HEK293T (cell line): ENCODE results near the gene PLA1A.

Source experiments
- BHLHE40 ChIP-seq: fragments of 450-650 bp; IDR thresholded peaks from 2 replicates; pipeline ENCODE4 v1.6.1; 2016; ENCODE audit warnings: mild to moderate bottlenecking, moderate library complexity, borderline replicate concordance
- CTBP1 ChIP-seq: fragments of 450-650 bp; IDR thresholded peaks from 2 replicates; pipeline ENCODE4 v1.6.1; 2016; ENCODE audit warnings: borderline replicate concordance
- ELF4 ChIP-seq: fragments of 450-650 bp; IDR thresholded peaks from 2 replicates; pipeline ENCODE4 v1.6.1; 2017; ENCODE audit warnings: antibody characterized with exemption
- FOXA1 ChIP-seq: fragments of 450-650 bp; IDR thresholded peaks from 2 replicates; pipeline ENCODE4 v1.6.1; 2016; ENCODE audit warnings: mild to moderate bottlenecking
- FOXK2 ChIP-seq: fragments of 450-650 bp; IDR thresholded peaks from 2 replicates; pipeline ENCODE4 v1.6.1; 2016; ENCODE audit warnings: mild to moderate bottlenecking
- FOXM1 ChIP-seq: fragments of 450-650 bp; IDR thresholded peaks from 2 replicates; pipeline ENCODE4 v1.6.1; 2017; ENCODE audit warnings: mild to moderate bottlenecking, borderline replicate concordance
- HDGF ChIP-seq: fragments of 450-650 bp; IDR thresholded peaks from 2 replicates; pipeline ENCODE4 v1.6.1; 2017; ENCODE audit warnings: antibody characterized with exemption, borderline replicate concordance
- SP1 ChIP-seq: fragments of 450-650 bp; IDR thresholded peaks from 2 replicates; pipeline ENCODE4 v1.6.1; 2017
- SUZ12 ChIP-seq: fragments of 450-650 bp; IDR thresholded peaks from 2 replicates; pipeline ENCODE4 v1.6.1; 2016; ENCODE audit warnings: mild to moderate bottlenecking
- ZNF384 ChIP-seq: fragments of 450-650 bp; IDR thresholded peaks from 2 replicates; pipeline ENCODE4 v1.6.1; 2016
- TF ChIP-seq, protein P1 (sequence below): fragments of 450-650 bp; IDR thresholded peaks from 2 replicates; pipeline ENCODE4 v1.6.1; 2016

DNA sequence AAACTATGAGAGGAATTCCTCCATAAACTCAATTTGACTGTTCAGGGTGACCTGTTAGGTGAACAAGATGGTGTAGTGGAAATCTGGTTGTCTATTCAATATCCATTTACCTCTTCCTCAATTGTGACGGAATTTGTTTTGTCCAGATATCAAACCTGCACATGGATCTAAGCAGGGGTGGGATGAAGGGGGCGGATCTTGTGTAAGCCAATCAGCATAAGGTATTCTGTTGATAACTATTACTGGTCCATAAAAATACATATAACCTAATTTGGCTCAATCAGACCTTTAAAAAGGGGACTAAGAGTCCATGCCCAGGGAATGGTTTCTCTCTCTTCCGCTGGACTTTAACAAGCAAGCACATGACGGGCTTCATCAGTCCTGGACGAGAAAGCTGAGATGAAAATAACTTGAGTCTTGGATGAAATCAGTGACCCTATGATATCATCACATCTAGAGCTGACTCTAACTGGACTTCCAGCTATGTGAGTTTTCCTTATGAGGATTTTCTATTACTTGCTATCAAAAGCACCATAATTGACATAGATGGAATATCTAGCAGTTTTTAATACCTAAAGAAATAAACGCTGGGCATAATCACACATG is 68.4 kb downstream of the PLA1A start:
- TF ChIP-seq SUZ12 (no peak), SP1 (no peak), ZNF384 (no peak), ELF4 (no peak), FOXM1 (no peak), FOXK2 (no peak), FOXA1 (no peak), CTBP1 (no peak), BHLHE40 (no peak), HDGF (no peak)
- TF ChIP-seq, protein P1, sequence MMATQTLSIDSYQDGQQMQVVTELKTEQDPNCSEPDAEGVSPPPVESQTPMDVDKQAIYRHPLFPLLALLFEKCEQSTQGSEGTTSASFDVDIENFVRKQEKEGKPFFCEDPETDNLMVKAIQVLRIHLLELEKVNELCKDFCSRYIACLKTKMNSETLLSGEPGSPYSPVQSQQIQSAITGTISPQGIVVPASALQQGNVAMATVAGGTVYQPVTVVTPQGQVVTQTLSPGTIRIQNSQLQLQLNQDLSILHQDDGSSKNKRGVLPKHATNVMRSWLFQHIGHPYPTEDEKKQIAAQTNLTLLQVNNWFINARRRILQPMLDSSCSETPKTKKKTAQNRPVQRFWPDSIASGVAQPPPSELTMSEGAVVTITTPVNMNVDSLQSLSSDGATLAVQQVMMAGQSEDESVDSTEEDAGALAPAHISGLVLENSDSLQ = no peak
